Effector memory CD8-positive, alpha-beta T cell (primary cell): ENCODE measurements around the gene AUTS2.

Experiments used
- ATAC-seq: fragments of 150-1000 bp; cut with Tn5 transposase; replicated peaks from 2 replicates; pipeline ENCODE4 v1.10.0; 2021; ENCODE audit warnings: mild to moderate bottlenecking, moderate library complexity
- DNase-seq, 3 experiments: peaks; one replicate each; pipeline ENCODE4 v3.0.0; 2021
- H3K27ac Mint-ChIP-seq, 2 donors: one replicate each; pipeline ENCODE4 v1.8.0; 2022; ENCODE audit warnings: mild to moderate bottlenecking in 2 of 2, mixed read lengths in 2 of 2, moderate library complexity in 2 of 2
- H3K27me3 Mint-ChIP-seq, 2 donors: one replicate each; pipeline ENCODE4 v1.8.0; 2022; ENCODE audit warnings: mixed read lengths in 2 of 2
- H3K36me3 Mint-ChIP-seq: one replicate; pipeline ENCODE4 v1.8.0; 2022; ENCODE audit warnings: mild to moderate bottlenecking, moderate library complexity, mixed read lengths; ENCODE audit not compliant: insufficient read depth
- H3K4me1 Mint-ChIP-seq, 2 donors: one replicate each; pipeline ENCODE4 v1.8.0; 2022; ENCODE audit warnings: low read depth in 2 of 2, mixed read lengths in 2 of 2
- H3K4me3 Mint-ChIP-seq, 2 donors: one replicate each; pipeline ENCODE4 v1.8.0; 2022; ENCODE audit warnings: mild to moderate bottlenecking in 2 of 2, mixed read lengths in 2 of 2, moderate library complexity in 2 of 2
- H3K9me3 Mint-ChIP-seq, 2 donors: one replicate each; pipeline ENCODE4 v1.8.0; 2022; ENCODE audit warnings: mixed read lengths in 2 of 2

AUTS2 gene

GRCh38 chr7:70529914-70530585 lies 931.8 kb downstream of the AUTS2 start:
- no peak overlapping the region for H3K27ac Mint-ChIP-seq
- no peaks in the 10 kb centered on the region for H3K4me1 Mint-ChIP-seq
- no peak overlapping the region for H3K4me3 Mint-ChIP-seq
- no peaks in the 10 kb centered on the region for H3K9me3 Mint-ChIP-seq
- ATAC-seq (no peak), DNase-seq (no peak)
- peaks cover 10 to 11% of the 10 kb centered on the region in 2 donors for H3K27me3 Mint-ChIP-seq
- H3K36me3 Mint-ChIP-seq = peaks cover 4% of the 10 kb centered on the region

- H3K4me1 Mint-ChIP-seq = no peaks in the 10 kb centered on the region
- H3K27ac Mint-ChIP-seq = no peak overlapping the region
- ATAC-seq (no peak), DNase-seq (no peak)
- peaks cover 0 to 5% of the 10 kb centered on the region in 2 donors for H3K27me3 Mint-ChIP-seq
- H3K9me3 Mint-ChIP-seq = no peaks in the 10 kb centered on the region
- H3K36me3 Mint-ChIP-seq = peaks cover 4% of the 10 kb centered on the region
- no peak overlapping the region for H3K4me3 Mint-ChIP-seq
These were observed 935.3 kb downstream of the AUTS2 start for GRCh38 chr7:70533614-70534013.

GRCh38 chr7:70539205-70539604 lies 940.9 kb downstream of the AUTS2 start:
- no peak for ATAC-seq
- Mint-ChIP-seq H3K27me3 (peaks cover 10 to 16% of the 10 kb centered on the region in 2 donors), H3K4me3 (no peak overlapping the region)

GRCh38 chr7:70539617-70540016 lies 941.3 kb downstream of the AUTS2 start:
- Mint-ChIP-seq H3K27ac (no peak overlapping the region), H3K4me1 (peaks cover 0 to 2% of the 10 kb centered on the region in 2 donors), H3K36me3 (no peaks in the 10 kb centered on the region)

More at GRCh38 chr7:70539205-70539604, 940.9 kb downstream of the AUTS2 start:
- Mint-ChIP-seq H3K27ac (no peak overlapping the region), H3K9me3 (no peaks in the 10 kb centered on the region), H3K4me1 (peaks cover 0 to 2% of the 10 kb centered on the region in 2 donors), H3K36me3 (no peaks in the 10 kb centered on the region)
- DNase-seq = no peak

GRCh38 chr7:70540641-70541040 lies 942.4 kb downstream of the AUTS2 start:
- Mint-ChIP-seq H3K4me3 (no peak overlapping the region), H3K36me3 (no peaks in the 10 kb centered on the region), H3K4me1 (peaks cover 0 to 2% of the 10 kb centered on the region in 2 donors), H3K27ac (no peak overlapping the region), H3K27me3 (peaks cover 10 to 16% of the 10 kb centered on the region in 2 donors), H3K9me3 (no peaks in the 10 kb centered on the region)
- ATAC-seq (no peak), DNase-seq (no peak)

More at GRCh38 chr7:70539617-70540016, 941.3 kb downstream of the AUTS2 start:
- H3K27me3 Mint-ChIP-seq = peaks cover 10 to 16% of the 10 kb centered on the region in 2 donors
- DNase-seq (no peak), ATAC-seq (no peak)
- no peaks in the 10 kb centered on the region for H3K9me3 Mint-ChIP-seq
- H3K4me3 Mint-ChIP-seq = no peak overlapping the region

GRCh38 chr7:70542750-70543376 lies 944.6 kb downstream of the AUTS2 start:
- peaks cover 0 to 4% of the 10 kb centered on the region in 2 donors for H3K4me1 Mint-ChIP-seq
- H3K27me3 Mint-ChIP-seq = peaks cover 21 to 22% of the 10 kb centered on the region in 2 donors
- H3K27ac Mint-ChIP-seq = no peak overlapping the region
- H3K4me3 Mint-ChIP-seq = no peak overlapping the region
- no peaks in the 10 kb centered on the region for H3K36me3 Mint-ChIP-seq
- ATAC-seq (no peak), DNase-seq (no peak)
- no peaks in the 10 kb centered on the region for H3K9me3 Mint-ChIP-seq

GRCh38 chr7:70544016-70544415 lies 945.7 kb downstream of the AUTS2 start:
- no peaks in the 10 kb centered on the region for H3K36me3 Mint-ChIP-seq
- peak overlapping the region in 1 of 2 donors; percentile 28 for H3K27ac Mint-ChIP-seq
- H3K27me3 Mint-ChIP-seq = peaks cover 22 to 23% of the 10 kb centered on the region in 2 donors
- H3K9me3 Mint-ChIP-seq = no peaks in the 10 kb centered on the region
- H3K4me3 Mint-ChIP-seq = no peak overlapping the region
- no peak for DNase-seq
- H3K4me1 Mint-ChIP-seq = peaks cover 0 to 4% of the 10 kb centered on the region in 2 donors
- ATAC-seq = no peak

- Mint-ChIP-seq H3K9me3 (no peaks in the 10 kb centered on the region), H3K36me3 (no peaks in the 10 kb centered on the region)
These were observed 946.9 kb downstream of the AUTS2 start for GRCh38 chr7:70545214-70545613.

GRCh38 chr7:70552141-70552540 lies 953.9 kb downstream of the AUTS2 start:
- no peak for ATAC-seq
- no peak overlapping the region for H3K4me3 Mint-ChIP-seq

More at GRCh38 chr7:70545214-70545613, 946.9 kb downstream of the AUTS2 start:
- no peak for DNase-seq
- Mint-ChIP-seq H3K4me3 (no peak overlapping the region), H3K27me3 (peaks cover 28% of the 10 kb centered on the region in 2 donors), H3K4me1 (peaks cover 0 to 4% of the 10 kb centered on the region in 2 donors), H3K27ac (no peak overlapping the region)
- no peak for ATAC-seq

GRCh38 chr7:70553364-70553763 lies 955.1 kb downstream of the AUTS2 start:
- no peaks in the 10 kb centered on the region for H3K4me1 Mint-ChIP-seq
- H3K4me3 Mint-ChIP-seq = no peak overlapping the region
- peaks cover 10 to 20% of the 10 kb centered on the region in 2 donors for H3K27me3 Mint-ChIP-seq
- H3K27ac Mint-ChIP-seq = no peak overlapping the region
- no peaks in the 10 kb centered on the region for H3K9me3 Mint-ChIP-seq
- no peak for ATAC-seq
- no peak for DNase-seq
- no peaks in the 10 kb centered on the region for H3K36me3 Mint-ChIP-seq

More at GRCh38 chr7:70552141-70552540, 953.9 kb downstream of the AUTS2 start:
- Mint-ChIP-seq H3K27me3 (peaks cover 20 to 26% of the 10 kb centered on the region in 2 donors), H3K9me3 (no peaks in the 10 kb centered on the region), H3K4me1 (peaks cover 0 to 2% of the 10 kb centered on the region in 2 donors), H3K27ac (no peak overlapping the region), H3K36me3 (no peaks in the 10 kb centered on the region)
- DNase-seq = no peak

GRCh38 chr7:70554646-70555045 lies 956.4 kb downstream of the AUTS2 start:
- DNase-seq = no peak
- Mint-ChIP-seq H3K4me3 (no peak overlapping the region), H3K36me3 (no peaks in the 10 kb centered on the region), H3K27ac (no peak overlapping the region), H3K9me3 (peaks cover 0 to 4% of the 10 kb centered on the region in 2 donors), H3K27me3 (peaks cover 5 to 15% of the 10 kb centered on the region in 2 donors), H3K4me1 (no peaks in the 10 kb centered on the region)
- no peak for ATAC-seq

GRCh38 chr7:70556761-70557160 lies 958.5 kb downstream of the AUTS2 start:
- no peak overlapping the region for H3K4me3 Mint-ChIP-seq
- no peaks in the 10 kb centered on the region for H3K36me3 Mint-ChIP-seq
- H3K9me3 Mint-ChIP-seq = peaks cover 0 to 9% of the 10 kb centered on the region in 2 donors
- DNase-seq = no peak
- no peaks in the 10 kb centered on the region for H3K4me1 Mint-ChIP-seq
- no peak overlapping the region for H3K27ac Mint-ChIP-seq
- no peaks in the 10 kb centered on the region for H3K27me3 Mint-ChIP-seq
- no peak for ATAC-seq

GRCh38 chr7:70557338-70557737 lies 959.1 kb downstream of the AUTS2 start:
- no peaks in the 10 kb centered on the region for H3K4me1 Mint-ChIP-seq
- ATAC-seq (no peak), DNase-seq (no peak)
- no peaks in the 10 kb centered on the region for H3K27me3 Mint-ChIP-seq
- peaks cover 0 to 9% of the 10 kb centered on the region in 2 donors for H3K9me3 Mint-ChIP-seq
- no peaks in the 10 kb centered on the region for H3K36me3 Mint-ChIP-seq
- H3K27ac Mint-ChIP-seq = no peak overlapping the region
- no peak overlapping the region for H3K4me3 Mint-ChIP-seq

GRCh38 chr7:70559815-70560214 lies 961.5 kb downstream of the AUTS2 start:
- H3K27ac Mint-ChIP-seq = no peak overlapping the region
- H3K4me3 Mint-ChIP-seq = no peak overlapping the region
- H3K36me3 Mint-ChIP-seq = no peaks in the 10 kb centered on the region
- no peaks in the 10 kb centered on the region for H3K4me1 Mint-ChIP-seq
- ATAC-seq (no peak), DNase-seq (no peak)
- no peaks in the 10 kb centered on the region for H3K27me3 Mint-ChIP-seq
- peaks cover 0 to 9% of the 10 kb centered on the region in 2 donors for H3K9me3 Mint-ChIP-seq
